HG03159 (cell line): ENCODE results near the gene PA2G4.
"Not testable (repeated sequence)": the region's sequence is repeated elsewhere in the genome, so short reads cannot be mapped to it uniquely, and the experiment has no call there.

Experiments
- ATAC-seq: cut with Tn5 transposase; IDR thresholded peaks from one replicate; pipeline ENCODE4 v1.9.1; 2021; ENCODE audit warnings: mild to moderate bottlenecking, moderate library complexity; ENCODE audit not compliant: unreplicated experiment

The PA2G4 gene

DNA sequence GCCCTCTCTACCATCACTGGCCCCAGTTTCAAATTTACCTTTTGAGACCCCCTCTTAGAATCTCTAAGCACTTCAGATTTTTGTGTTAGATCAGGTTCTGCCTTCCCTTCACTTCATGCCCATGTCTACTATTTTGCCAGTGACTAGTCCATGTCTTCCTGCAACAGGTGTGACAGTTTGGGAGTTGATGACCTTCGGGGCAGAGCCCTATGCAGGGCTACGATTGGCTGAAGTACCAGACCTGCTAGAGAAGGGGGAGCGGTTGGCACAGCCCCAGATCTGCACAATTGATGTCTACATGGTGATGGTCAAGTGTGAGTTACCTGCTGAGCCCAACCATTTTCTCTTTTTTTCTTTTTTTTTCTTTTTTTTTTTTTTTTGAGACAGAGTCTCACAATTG lies 5.8 kb upstream of the PA2G4 start:
- ATAC-seq: no peak

DNA sequence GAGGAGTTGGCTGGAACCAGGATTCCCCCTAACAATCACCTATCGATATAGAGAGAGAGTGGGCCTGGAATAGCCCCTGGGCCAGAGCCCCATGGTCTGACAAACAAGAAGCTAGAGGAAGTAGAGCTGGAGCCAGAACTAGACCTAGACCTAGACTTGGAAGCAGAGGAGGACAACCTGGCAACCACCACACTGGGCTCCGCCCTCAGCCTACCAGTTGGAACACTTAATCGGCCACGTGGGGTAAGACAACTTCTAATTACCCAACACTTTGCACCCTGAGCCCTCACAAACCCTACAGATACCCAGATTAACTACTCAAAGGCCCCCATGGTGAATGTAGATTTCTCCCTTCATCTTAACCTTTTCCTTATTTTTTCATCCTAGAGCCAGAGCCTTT lies 4.6 kb upstream of the PA2G4 start:
- ATAC-seq: no peak

DNA sequence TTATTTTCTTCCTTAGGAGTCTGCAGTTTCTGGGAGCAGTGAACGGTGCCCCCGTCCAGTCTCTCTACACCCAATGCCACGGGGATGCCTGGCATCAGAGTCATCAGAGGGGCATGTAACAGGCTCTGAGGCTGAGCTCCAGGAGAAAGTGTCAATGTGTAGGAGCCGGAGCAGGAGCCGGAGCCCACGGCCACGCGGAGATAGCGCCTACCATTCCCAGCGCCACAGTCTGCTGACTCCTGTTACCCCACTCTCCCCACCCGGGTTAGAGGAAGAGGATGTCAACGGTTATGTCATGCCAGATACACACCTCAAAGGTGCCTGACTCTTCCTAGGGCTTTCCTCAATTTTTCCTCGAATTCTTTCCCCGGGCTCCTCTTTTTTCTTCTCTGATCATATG lies 3.3 kb upstream of the PA2G4 start:
- ATAC-seq: no peak

DNA sequence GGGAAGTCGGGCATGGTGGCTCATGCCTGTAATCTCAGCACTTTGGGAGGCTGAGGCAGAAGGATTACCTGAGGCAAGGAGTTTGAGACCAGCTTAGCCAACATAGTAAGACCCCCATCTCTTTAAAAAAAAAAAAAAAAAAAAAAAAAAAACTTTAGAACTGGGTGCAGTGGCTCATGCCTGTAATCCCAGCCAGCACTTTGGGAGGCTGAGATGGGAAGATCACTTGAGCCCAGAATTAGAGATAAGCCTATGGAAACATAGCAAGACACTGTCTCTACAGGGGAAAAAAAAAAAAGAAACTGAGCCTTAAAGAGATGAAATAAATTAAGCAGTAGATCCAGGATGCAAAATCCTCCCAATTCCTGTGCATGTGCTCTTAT lies 1.7 kb upstream of the PA2G4 start:
- no peak for ATAC-seq

DNA sequence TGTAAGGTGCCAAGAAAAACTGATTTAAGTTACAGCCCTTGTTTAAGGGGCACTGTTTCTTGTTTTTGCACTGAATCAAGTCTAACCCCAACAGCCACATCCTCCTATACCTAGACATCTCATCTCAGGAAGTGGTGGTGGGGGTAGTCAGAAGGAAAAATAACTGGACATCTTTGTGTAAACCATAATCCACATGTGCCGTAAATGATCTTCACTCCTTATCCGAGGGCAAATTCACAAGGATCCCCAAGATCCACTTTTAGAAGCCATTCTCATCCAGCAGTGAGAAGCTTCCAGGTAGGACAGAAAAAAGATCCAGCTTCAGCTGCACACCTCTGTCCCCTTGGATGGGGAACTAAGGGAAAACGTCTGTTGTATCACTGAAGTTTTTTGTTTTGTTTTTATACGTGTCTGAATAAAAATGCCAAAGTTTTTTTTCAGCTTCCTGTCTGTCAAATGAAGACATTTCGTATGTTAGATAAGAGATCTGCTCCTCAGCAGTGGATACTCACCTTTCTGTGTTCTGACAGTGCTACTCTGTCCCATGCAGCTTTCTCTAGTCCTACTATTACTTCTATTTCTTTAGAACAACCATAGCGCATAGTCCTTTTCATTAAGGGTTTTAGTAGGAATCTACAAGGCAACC lies 1.2 kb upstream of the PA2G4 start:
- ATAC-seq: no peak

DNA sequence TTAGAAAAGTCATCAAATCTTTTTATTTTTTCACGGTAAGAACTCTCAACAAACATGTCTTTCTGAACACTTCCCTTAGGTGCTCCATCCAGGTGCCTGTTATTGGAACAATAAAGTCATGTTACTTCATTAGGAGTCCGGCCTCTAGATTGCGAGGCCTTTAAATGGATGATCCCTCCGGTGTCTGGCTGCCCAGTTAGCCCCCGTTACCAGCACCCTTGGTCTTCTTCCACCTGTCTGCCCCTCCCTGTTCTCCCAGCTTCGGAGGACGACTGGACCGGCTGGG lies 593 bp upstream of the PA2G4 start:
- peak; percentile 19 for ATAC-seq

DNA sequence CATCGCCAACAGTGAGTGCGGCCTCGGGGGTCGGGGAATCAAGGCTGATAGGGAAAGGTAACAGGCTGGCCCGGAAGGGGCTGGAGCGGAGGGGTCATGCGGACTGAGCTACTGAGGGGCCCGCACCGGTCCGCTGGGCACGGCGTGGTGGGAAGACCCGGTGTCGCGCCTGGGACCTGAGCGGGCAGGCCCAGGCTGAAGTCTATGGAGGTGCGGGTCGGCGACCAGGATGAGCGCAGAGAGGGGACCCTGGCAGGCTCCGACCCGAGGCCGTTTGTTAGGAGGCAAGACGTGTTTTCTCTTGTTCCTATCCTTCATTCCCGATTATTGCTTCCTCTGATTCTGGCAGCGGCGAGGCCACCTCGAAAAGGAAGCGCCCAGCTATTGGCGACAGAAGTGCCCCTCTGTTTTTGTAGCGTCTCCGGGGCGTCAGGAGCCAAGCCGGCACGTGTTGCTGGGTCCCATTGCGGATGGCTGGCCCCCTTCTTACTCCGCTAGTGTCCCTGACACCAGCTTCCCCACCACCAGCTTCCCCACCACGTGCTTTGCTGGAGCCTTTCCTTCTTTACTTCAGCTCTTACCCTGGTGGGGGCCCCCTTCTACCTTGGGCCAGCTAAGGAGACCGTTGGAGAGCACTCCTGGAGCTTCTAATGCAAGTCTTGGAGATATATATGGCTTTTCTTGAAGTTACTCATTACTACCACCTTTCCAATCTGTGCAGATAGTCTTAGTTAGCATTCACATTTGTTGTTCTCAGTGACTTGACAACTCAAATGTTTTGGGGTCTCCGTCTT lies 653 bp downstream of the PA2G4 start:
- peak; percentile 12 for ATAC-seq

DNA sequence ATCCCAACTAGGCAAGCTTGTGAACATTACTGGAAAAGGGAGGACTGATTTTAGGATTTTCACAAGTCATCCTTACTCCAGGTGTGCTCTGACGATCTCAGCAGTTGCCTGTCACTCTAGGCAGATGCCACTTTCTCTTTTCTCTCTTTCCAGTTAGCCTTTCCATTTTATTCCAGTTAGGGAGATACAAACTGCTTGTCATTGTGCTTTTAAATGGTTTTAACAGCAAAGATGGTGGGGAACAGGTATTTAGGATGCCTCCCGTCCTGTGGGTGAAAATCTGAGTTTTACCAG lies 1.2 kb downstream of the PA2G4 start:
- no peak for ATAC-seq

DNA sequence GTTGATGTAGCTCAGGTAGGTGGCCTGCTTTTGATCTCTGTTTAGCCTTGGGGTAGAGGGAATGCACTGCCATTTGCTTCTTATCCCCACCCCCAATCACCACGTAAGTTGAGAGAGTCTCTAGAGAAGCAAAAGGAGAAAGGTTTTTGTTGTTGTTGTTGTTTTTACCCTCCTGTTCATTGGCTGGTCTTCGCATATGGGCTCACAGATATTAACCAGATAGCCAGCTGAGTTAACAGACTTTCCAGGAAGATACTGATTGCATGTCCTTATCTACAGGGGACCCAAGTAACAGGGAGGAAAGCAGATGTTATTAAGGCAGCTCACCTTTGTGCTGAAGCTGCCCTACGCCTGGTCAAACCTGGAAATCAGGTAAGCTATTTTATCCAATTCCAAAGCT lies 2.9 kb downstream of the PA2G4 start:
- ATAC-seq: no peak

DNA sequence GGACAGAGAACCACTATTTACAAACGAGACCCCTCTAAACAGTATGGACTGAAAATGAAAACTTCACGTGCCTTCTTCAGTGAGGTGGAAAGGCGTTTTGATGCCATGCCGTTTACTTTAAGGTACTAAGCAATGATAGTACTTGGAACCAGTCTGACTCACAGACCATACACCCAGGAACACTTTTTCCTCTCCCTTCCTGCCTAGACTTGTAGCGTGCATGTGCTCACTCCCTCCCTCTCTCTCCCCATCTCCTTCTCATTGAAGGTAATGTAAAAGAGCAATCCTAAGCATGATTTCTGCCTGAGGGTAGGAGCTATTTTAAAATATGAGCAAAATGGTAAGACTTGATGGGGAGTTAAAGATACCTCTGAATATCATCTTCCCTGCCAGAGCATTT lies 6.2 kb downstream of the PA2G4 start:
- no peak for ATAC-seq

DNA sequence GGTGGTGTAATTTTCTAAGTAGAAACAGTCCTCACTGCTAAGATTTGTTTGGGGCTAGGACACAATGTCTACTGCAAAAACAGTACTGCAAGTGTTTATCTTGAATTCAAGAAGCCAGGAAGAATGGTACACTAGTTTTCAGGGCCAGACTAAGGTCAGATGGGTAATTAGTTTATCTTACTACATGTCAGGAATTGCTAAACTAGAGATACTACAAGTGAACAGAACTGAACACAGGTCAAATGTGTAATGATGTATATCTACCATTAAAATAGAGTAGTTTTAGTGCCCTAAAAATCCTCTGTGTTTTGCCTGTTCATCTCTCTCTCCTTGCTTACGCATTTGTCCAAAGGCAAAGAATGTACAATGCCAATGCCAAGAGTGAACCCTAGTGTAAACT lies 9.7 kb downstream of the PA2G4 start:
- no peak for ATAC-seq

DNA sequence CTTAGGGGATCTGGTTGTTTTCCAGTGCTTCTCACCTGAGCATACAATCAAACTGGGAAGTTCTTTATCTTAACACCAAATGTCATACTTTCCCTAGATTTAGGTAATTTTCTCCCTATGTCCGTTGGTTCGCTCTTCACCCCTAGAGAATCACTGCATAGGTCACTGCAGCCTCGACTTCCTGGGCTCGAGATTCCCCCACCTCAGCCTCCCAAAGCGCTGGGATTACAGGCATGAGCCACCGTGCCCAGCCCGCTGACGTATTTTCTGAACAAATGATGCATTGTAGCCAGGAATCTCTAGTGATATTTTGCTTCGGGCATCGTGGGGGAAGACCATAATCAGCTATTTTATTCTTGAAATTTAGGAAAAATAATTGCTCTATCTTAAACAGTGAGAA lies 11.0 kb downstream of the PA2G4 start:
- ATAC-seq: no peak

DNA sequence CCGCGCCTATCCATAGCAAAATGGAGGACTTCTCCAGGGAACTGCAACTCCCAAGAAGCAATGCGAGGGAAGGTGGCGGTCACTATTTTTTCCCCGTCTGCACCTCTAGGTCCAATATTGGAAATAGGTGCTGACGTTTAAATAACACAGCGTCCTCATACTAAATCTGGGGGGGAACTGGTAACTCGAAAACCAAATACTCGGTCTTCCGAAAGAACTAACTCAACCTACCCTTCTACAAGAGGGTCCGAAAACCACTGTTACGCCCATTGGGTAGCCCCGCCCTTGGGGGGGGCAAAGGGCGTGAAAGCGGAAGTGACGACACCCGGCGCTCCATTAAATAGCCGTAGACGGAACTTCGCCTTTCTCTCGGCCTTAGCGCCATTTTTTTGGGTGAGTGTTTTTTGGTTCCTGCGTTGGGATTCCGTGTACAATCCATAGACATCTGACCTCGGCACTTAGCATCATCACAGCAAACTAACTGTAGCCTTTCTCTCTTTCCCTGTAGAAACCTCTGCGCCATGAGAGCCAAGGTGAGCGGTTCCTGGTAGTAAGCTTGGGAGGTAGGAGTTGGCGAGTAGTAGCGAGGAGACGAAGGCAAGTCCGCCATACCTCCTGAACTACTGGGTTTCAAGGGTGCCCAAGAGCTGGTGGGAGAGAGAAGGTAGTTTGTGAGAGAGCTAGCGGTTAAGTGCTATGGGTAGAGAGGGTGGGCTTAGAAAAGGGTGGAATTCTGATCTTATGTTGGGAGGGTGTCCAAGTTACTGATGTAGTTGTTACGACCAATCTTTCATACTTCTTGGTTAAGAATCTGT lies 12.1 kb downstream of the PA2G4 start, which contains the start of gene RPL41:
TSS of gene RPL41 (plus strand) at position 367 of the 815 bp plus-strand sequence.
- ATAC-seq: peak; percentile 43

DNA sequence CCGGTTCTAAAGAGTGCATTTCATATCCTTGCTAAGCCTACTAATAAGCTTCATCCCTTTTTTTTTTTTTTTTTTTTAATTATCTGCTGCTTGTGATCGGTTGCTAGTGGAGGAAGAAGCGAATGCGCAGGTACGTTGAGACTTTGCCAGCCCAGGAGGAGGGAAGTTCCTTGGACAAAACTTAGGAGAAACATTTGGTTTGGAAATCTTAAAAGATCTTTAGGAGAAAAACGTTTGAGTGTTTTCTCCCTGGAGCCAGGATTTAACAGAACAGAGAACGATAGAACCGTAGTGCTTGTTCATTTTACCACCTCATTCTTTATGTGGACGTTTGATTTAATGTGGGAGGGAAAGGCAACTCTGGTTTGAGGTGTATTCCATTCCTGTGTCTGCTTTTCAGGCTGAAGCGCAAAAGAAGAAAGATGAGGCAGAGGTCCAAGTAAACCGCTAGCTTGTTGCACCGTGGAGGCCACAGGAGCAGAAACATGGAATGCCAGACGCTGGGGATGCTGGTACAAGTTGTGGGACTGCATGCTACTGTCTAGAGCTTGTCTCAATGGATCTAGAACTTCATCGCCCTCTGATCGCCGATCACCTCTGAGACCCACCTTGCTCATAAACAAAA lies 12.8 kb downstream of the PA2G4 start:
- ATAC-seq: not testable (repeated sequence)

DNA sequence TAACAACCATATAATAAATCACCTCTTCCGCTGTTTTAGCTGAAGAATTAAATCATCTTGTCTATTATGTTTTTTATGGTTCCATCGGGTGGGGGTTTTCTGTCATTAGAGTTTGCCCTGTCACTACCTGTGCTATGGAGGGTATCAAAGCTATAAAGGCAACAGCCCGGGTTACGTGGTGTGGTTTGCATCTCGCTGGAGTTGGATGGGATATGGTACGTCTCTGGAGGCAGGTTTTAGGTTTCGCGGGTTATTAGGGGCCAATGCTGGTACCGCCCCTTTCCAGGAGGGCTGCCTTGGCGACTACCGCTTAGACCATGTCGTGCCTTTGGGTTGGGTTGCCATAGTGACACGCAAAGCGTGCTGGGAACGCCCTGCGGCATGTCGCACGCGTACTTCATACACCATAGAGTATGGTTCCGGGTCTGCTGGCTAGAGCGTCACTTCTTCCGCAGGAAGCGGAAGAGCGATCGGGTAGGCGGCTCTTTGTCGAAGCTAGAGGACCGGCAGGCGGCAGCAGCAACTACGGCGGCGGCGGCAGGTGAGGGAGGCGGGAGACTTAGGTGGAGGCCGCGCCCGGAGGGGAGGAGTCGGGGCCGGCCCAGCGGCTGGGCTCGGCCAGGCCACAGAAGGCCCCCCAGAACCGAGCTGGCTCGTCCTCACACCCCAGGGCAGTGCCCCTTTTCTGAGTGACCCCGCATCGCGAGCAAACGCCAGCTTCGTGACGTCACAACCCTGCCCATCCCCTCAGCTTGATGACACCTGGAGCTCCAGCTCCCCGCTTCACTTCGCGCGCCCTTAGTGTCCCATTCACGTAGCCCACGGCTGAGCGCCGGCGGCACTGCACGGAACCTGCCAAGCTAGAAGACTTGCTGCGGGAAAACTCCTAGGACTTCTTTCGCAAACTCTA lies 13.7 kb downstream of the PA2G4 start, which contains the start of gene ZC3H10:
TSS of gene ZC3H10 (plus strand) at position 489 of the 910 bp plus-strand sequence. CDS start 2,297 bp downstream, outside the sequence.
- ATAC-seq: peak; percentile 81

DNA sequence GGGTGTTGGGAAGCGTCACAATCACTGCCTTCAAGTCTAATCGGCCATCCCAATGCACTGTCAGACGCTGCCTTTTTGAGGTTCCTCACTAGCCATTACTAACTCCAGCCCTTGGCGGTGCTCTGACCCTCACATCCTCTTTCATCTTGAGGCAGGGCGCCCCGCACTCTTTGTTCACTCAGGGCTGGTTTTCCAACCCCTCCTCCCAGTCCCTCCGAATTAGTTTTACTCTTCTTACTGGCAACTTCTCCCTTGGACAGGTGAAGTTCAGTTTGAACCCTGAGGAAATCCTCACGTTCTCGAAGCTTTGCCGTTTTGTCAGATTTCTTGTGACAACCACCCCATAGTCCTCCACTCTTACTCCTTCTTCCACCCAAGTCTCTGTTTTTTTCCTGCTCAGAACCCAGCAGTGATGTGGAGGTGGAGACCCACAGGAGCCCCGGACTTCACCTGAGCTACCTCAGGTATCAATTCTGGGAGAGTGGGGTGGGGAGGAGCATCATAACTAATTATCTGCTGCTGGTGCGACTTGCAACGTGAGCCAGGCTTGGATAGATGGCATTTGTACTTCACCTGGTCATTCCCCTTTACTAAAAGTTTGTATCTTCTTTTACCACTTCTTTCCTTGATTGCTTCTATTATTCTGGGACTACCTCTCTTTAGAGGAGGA lies 14.5 kb downstream of the PA2G4 start:
- ATAC-seq: peak; percentile 13

DNA sequence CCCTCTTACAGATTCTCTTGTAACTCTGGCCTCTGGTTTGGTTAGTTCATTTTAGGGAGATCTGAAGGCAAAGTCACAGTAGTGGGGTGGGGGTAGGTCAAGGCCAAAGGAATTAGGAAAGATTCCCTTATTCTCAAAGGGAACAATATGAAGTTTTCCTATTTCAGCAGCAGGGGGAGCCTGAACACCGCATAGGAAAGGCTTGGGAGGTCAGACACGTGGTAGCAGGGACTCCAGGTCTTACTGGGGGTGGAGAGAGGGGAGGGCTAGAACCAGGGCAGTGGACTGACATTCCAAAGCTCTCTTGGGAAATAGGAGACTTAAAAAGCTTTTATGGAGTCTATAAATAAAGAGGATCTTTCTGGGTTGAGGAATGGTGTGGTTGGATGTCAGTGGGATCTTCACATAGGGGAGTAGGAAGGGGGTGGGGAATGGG lies 15.0 kb downstream of the PA2G4 start:
- ATAC-seq: no peak

DNA sequence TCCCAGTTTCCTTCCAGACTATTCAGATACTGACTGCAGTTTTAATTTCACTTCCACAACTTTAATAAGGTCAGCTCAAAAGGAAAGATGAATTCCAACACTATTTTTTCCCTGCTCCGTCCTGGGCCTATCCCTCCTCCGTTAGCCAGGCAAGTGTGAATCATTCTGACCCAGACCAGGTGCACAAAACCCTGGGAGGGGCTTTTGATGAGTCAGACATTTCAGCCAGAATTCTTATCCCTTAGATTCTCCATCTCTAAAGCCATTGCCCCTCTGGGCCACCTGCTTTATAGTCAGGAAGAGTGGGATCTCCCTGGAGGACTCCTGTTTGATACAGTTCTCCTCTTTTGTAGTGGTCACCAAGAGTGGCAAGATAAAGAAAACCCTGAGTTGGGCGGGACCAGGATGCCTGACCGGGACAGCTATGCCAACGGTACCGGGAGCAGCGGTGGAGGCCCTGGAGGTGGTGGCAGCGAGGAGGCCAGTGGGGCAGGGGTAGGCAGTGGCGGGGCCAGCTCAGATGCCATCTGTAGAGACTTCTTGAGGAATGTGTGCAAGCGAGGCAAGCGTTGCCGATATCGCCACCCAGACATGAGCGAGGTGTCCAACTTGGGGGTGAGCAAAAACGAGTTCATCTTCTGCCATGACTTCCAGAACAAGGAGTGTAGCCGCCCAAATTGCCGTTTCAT lies 15.9 kb downstream of the PA2G4 start:
- no peak for ATAC-seq

DNA sequence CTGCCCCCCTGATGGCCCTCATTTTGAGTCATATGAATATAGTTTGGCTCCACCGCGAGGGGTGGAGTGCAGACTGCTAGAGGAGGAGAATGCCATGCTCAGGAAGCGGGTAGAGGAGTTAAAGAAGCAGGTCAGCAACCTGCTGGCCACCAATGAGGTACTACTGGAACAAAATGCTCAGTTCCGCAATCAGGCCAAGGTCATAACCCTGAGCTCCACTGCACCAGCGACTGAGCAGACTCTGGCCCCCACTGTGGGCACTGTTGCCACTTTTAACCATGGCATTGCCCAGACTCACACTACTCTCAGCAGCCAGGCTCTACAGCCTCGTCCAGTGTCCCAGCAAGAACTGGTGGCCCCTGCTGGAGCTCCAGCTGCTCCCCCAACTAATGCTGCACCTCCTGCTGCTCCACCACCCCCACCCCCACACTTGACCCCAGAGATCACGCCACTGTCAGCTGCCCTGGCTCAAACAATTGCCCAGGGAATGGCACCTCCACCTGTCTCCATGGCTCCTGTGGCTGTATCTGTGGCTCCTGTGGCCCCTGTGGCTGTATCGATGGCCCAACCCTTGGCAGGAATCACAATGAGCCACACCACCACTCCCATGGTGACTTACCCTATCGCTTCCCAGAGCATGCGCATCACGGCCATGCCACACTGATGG lies 17.0 kb downstream of the PA2G4 start:
- ATAC-seq: no peak
